Measurements from ENCODE around the gene LSAMP. TPM values are rescaled to one million over a fixed set of nuclear protein-coding genes. Genes with fewer than 3 reads are reported as not detected.

LSAMP gene
- total and polyA plus RNA-seq, 2 of the 8 experiments (the other 6 are each of a cell fraction or from before 2014, with no cell fraction given), result 1.8 to 5.7 TPM

GRCh38 chr3:116160594-116160993 is 284.7 kb downstream of the LSAMP start (continued):
- no peak for TF ChIP-seq E2F6 (IDR thresholded peaks at IDR 0.05)
- TF ChIP-seq RAD21 (IDR thresholded peaks at IDR 0.05 in 1 of 2, conservative IDR thresholded peaks at IDR 0.05 in 1 of 2; ENCODE audit: low read depth in 2 of 2, low read length in 2 of 2), result no peak
- TF ChIP-seq TAF7 (optimal IDR thresholded peaks at IDR 0.05; ENCODE audit: borderline replicate concordance, low read depth, low read length), result no peak
- no peak for TF ChIP-seq TEAD4 (IDR thresholded peaks at IDR 0.05; ENCODE audit: low read depth, low read length)
- no peak for TF ChIP-seq NRF1 (IDR thresholded peaks at IDR 0.05; ENCODE audit: low read depth, low read length)
- no peak for TF ChIP-seq SP4 (IDR thresholded peaks at IDR 0.05; ENCODE audit: low read length)
- no peak for TF ChIP-seq TBP (IDR thresholded peaks at IDR 0.05; ENCODE audit: low read depth, low read length)
- no peak for TF ChIP-seq SP1 (IDR thresholded peaks at IDR 0.05; ENCODE audit: low read depth, low read length)
- TF ChIP-seq CREB1 (IDR thresholded peaks at IDR 0.05), result no peak
- no peak for TF ChIP-seq CHD2 (IDR thresholded peaks at IDR 0.05; ENCODE audit: low read length)
- no peak for TF ChIP-seq SRF (IDR thresholded peaks at IDR 0.05; ENCODE audit: low read depth, low read length)

Measured in H1 (cell line).